ENCODE results near the gene GMEB1. TPM values are rescaled to one million over a fixed set of nuclear protein-coding genes. Genes with fewer than 3 reads are reported as not detected.
"Not testable (repeated sequence)": the region's sequence is repeated elsewhere in the genome, so short reads cannot be mapped to it uniquely, and the experiment has no call there.

The GMEB1 gene
- total and polyA plus RNA-seq, 10 of the 15 experiments (the other 5 are each of a cell fraction or from before 2014, with no cell fraction given): 4.9 to 17.6 (median 9.4) TPM

GRCh38 chr1:28684937-28685336, 16.4 kb downstream of the GMEB1 start (continued):
- TF ChIP-seq ZBTB40 (IDR thresholded peaks at IDR 0.05; ENCODE audit: borderline replicate concordance): no peak
- TF ChIP-seq CBFB (IDR thresholded peaks at IDR 0.05; ENCODE audit: low read depth): no peak
- TF ChIP-seq USF2 (IDR thresholded peaks at IDR 0.05; ENCODE audit: borderline replicate concordance, low read depth, low read length): no peak

- H2AFZ ChIP-seq (ENCODE audit: control insufficient read depth, low read depth, low read length); DNase-seq (ENCODE audit: low read depth, low spot score); intact Hi-C loops (cut with micrococcal nuclease; ENCODE audit: unreplicated experiment); H3K9ac ChIP-seq (ENCODE audit: control insufficient read depth, insufficient read depth, low read length); H3K27ac ChIP-seq (ENCODE audit: control insufficient read depth, insufficient read depth); SMC1A ChIA-PET (ENCODE audit: uncharacterized antibody, unreplicated experiment); FAIRE-seq; H3K27me3 ChIP-seq (replicated peaks in 1 of 2; ENCODE audit: control insufficient read depth in 2 of 2, insufficient read depth in 2 of 2, low read length in 1 of 2); in situ Hi-C loops (cut with MboI); H3K79me2 ChIP-seq (ENCODE audit: control insufficient read depth, insufficient read depth, low read length); RAD21 ChIA-PET (ENCODE audit: unreplicated experiment); CTCF ChIA-PET; H3K9me3 ChIP-seq (replicated peaks; ENCODE audit: control insufficient read depth, insufficient read depth, low read length); H3K4me3 ChIP-seq; H3K4me2 ChIP-seq (ENCODE audit: control insufficient read depth, insufficient read depth); BruUV-seq (replicated peaks); H3K4me1 ChIP-seq (ENCODE audit: control insufficient read depth, insufficient read depth, low read length); H4K20me1 ChIP-seq (ENCODE audit: control insufficient read depth, insufficient read depth); ATAC-seq: not testable (repeated sequence)
- POLR2A ChIA-PET: interaction anchor here (0.6 kb wide), 1 partner anchor 45 kb away, joined by 4 read pairs; the partner anchor contains the start of gene YTHDF2
- WGBS (ENCODE audit: insufficient coverage, insufficient replicate concordance, low lambda C conversion rate, missing lambda C conversion rate): 100% methylated on average over 1 of the region's 1 CpG
- H3K36me3 ChIP-seq (ENCODE audit: control insufficient read depth in 2 of 2, insufficient read depth in 2 of 2, low read length in 1 of 2): peaks cover 2 to 12% of the 10 kb centered on the region in 2 experiments; a peak in 3 of 4 replicates
These were observed 23.0 kb downstream of the GMEB1 start for GRCh38 chr1:28691627-28692026.

Data from GM12878 (cell line).